SW 1271 (cell line): ENCODE results near the gene CENPB.
"Not testable (repeated sequence)": the region's sequence is repeated elsewhere in the genome, so short reads cannot be mapped to it uniquely, and the experiment has no call there.

Experiments
- DNase-seq, 2 experiments: peaks; one replicate each; lab custom pipeline; 2025; lab: John Stamatoyannopoulos, UW

The CENPB gene

GRCh38 chr20:3786665-3787323 lies at the start of gene CENPB:
CENPB (minus strand) TSS chr20:3786740; CDS start chr20:3786483, 257 bp downstream.
- DNase-seq, result peak; percentile 52 to 84

- no peak for DNase-seq
These were observed 49.6 kb upstream of the CENPB start for GRCh38 chr20:3836132-3836531.

DNA sequence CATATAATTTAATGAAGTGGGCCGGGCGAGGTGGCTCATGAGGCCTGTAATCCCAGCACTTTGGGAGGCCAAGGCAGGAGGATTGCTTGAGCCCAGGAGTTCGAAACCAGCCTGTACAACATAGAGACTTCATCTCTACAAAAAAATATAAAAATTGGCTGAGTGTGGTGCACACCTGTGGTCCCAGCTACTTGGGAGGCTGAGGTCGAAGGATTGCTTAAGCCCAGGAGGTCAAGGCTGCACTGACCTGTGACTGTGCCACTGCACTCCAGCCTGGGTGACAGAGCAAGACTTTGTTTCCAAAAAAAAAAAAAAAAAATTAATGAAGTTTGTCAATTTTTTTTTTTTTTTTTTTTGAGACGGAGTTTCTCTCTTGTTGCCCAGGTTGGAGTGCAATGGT lies 43.4 kb upstream of the CENPB start:
- not testable (repeated sequence) for DNase-seq

DNA sequence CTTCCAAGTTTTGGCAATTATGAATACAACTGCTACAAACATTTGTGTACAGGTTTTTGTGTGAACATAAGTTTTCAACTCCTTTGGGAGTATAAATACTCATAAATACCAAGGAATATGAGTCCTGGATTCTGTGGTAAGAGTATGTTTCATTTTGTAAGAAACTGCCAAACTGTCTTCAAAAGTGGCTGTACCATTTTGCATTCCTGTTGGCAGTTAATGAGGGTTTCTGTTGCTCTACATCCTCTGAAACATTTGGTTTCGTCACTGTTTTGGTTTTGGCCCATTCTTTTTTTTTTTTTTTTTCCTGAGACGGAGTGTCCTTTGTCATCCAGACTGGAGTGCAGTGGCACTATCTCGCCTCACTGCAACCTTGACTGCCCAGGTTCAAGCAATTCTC lies 42.3 kb upstream of the CENPB start:
- DNase-seq, result no peak

GRCh38 chr20:3826420-3826819 lies 39.9 kb upstream of the CENPB start:
- DNase-seq, result no peak

- DNase-seq, result no peak
These were observed 39.0 kb upstream of the CENPB start for GRCh38 chr20:3825526-3825925.

GRCh38 chr20:3823881-3824280 lies 37.3 kb upstream of the CENPB start:
- no peak for DNase-seq

- DNase-seq, result no peak
These were observed 35.5 kb upstream of the CENPB start for GRCh38 chr20:3821996-3822395.

DNA sequence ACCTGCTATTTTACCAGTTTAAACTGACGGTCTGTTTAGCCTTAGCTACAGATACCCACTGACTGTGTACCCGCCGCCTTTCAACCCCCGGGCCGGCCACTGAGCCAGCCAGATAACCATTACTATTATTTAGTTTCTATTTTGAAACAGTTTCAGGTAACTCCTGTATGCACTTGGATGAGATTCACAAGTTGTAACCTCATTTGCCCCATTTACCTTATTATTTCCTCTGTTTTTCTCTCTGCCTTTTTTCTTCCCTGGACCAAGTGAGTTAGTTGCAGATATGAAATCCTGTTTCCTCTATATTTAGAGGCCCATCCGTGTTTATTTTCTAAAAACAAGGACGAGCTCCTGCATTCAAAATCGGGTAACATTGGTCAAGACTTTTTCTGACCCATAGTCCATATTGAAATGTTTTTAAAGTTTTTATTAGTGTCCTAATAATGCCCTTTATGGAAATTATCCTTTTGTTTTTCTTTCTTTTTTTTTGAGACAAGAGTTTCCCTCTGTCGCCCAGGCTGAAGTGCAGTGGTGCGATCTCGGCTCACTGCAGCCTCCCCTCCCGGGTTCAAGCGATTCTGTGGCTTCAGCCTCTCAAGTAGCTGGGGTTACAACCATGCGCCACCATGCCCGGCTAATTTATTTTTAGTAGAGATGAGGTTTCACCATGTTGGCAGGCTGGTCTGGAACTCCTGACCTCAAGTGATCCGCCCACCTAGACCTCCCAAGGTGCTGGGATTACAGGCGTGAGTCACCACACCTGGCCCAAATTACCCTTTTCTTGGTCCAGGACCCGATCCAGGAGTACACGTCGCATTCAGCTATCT lies 34.6 kb upstream of the CENPB start:
- DNase-seq, result no peak

GRCh38 chr20:3820048-3820900 lies 33.7 kb upstream of the CENPB start, which contains the start of gene AP5S1:
AP5S1 (plus strand) TSS chr20:3820547; CDS start chr20:3822118, 1,571 bp downstream.
- DNase-seq, result peak; percentile 92 to 97

GRCh38 chr20:3819411-3820047 lies 33.0 kb upstream of the CENPB start:
- no peak for DNase-seq

GRCh38 chr20:3818155-3819151 lies 31.9 kb upstream of the CENPB start:
- DNase-seq, result peak; percentile 88 to 91

GRCh38 chr20:3815703-3816315 lies 29.3 kb upstream of the CENPB start:
- no peak for DNase-seq

GRCh38 chr20:3814928-3815495 lies 28.5 kb upstream of the CENPB start:
- DNase-seq, result no peak

GRCh38 chr20:3813848-3814581 lies 27.5 kb upstream of the CENPB start:
- no peak for DNase-seq

DNA sequence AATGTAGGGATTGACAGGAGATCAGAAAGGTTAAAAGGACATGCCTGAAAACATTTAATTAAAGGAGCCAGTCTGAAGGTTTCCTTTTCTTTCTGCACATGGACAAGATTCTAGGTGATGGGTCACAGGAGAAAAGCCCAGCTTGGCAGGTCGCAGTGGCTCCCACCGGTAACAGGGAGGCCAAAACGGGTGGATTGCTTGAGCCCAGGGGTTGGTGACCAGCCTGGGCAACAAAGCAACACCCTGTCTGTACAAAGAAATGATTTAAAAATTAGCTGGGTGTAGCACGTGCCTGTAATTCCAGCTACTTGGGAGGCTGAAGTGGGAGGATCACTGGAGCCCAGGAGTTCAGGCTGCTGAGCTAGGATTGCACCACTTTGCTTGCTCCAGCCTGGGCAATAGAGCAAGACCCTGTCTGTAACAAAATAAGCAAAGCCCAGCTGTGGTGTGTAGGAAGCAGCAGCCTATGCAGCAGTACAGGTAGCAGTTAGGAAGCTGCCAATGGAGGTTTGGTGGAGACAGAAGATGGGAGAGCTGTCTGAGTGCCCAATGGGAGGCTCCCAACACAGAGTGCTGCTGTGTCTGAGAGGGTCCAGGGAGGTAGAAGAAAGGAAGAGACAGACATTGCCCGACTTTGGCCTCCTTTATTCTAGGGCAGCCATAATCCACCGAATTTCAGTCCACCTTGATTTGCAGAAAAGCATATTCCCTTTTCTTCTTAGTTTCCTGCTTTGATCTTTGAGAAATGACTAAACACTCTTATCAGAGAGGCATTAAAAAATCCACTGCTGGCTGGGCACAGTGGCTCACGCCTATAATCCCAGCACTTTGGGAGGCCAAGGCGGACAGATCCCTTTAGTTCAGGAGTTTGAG lies 26.7 kb upstream of the CENPB start:
- DNase-seq, result peak in 1 of 2 experiments; percentile 29

DNA sequence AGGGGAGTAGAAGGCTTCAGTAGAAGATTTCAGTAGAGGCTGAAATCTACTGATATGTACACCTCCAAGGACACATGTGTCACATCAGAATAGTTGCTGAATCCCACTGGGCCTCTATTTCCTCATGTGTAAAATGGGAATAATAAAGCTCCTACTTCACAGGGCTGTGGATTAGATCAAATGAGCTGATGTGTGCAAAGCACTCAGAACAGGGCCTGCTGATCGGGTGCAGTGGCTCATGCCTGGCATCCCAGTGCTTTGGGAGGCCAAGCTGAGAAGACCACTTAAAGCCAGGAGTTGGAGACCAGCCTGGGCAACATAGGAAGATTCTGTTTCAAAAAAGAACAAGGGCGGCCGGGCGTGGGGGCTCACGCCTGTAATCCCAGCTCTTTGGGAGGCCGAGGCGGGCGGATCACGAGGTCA lies 25.7 kb upstream of the CENPB start:
- no peak for DNase-seq
